Cardiac fibroblast (primary cell): Measurements from ENCODE around the gene GPC6.
A peak's percentile ranks its signal among the peaks of the same experiment; 100 is the strongest.
"Not testable (repeated sequence)": the region's sequence is repeated elsewhere in the genome, so short reads cannot be mapped to it uniquely, and the experiment has no call there.

Experiments
- DNase-seq, 2 donors: peaks; one replicate each; pipeline versions ENCODE4 v3.0.0 to v3.0.0-alpha.2; 2010; ENCODE audit warnings: low read depth in 2 of 2
- H3K4me3 ChIP-seq, 2 donors: replicated peaks in 1 of 2; 1 replicate in 1 of 2; 2 replicates in 1 of 2; pipeline ENCODE4 v1.5.1; 2011; ENCODE audit warnings: low read depth in 2 of 2, low read length in 2 of 2, mild to moderate bottlenecking in 2 of 2, moderate library complexity in 1 of 2
- CTCF ChIP-seq: IDR thresholded peaks from one replicate; pipeline ENCODE4 v1.5.1; 2011; ENCODE audit warnings: low read depth, mild to moderate bottlenecking, low read length, inconsistent platforms

Gene GPC6

GRCh38 chr13:93476175-93476574 lies 249.6 kb downstream of the GPC6 start:
- no peak for TF ChIP-seq CTCF
- peak; percentile 25 to 70 for DNase-seq
- H3K4me3 ChIP-seq = no peak overlapping the region

DNA sequence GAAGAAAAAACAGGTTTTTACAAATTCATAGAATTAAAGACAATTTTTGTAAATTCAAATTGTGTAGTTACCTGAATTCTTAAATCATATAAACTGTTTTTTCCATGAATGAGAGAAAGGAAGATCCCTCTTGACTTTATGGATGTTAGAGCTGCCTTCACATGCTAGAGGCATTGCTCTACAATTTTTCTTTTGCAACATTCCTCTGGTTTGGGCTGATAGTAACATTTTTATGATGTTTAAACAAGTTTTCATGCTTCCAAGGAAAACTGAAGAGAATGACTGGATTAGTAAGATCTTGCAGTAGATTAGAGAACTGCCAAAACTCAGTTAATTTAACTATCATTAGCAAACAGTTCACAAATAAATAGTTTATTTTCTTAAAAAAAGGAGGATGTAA lies 250.6 kb downstream of the GPC6 start:
- no peak overlapping the region for H3K4me3 ChIP-seq
- DNase-seq = no peak
- no peak for TF ChIP-seq CTCF

GRCh38 chr13:93480553-93481106 lies 254.0 kb downstream of the GPC6 start:
- peak in 1 of 2 donors; percentile 7 for DNase-seq
- TF ChIP-seq CTCF = no peak
- no peak overlapping the region for H3K4me3 ChIP-seq

DNA sequence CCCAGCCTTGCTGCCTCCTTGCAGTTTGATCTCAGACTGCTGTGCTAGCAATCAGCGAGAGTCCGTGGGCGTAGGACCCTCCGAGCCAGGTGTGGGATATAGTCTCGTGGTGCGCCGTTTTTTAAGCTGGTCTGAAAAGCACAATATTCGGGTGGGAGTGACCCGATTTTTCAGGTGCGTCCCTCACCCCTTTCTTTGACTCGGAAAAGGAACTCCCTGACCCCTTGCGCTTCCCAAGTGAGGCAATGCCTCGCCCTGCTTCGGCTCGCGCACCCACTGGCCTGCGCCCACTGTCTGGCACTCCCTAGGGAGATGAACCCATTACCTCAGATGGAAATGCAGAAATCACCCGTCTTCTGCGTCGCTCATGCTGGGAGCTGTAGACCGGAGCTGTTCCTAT lies 269.5 kb downstream of the GPC6 start:
- not testable (repeated sequence) for H3K4me3 ChIP-seq, DNase-seq

GRCh38 chr13:93496985-93497673 lies 270.5 kb downstream of the GPC6 start:
- no peak overlapping the region for H3K4me3 ChIP-seq
- peak in 1 of 2 donors; percentile 26 for DNase-seq
- TF ChIP-seq CTCF = no peak

GRCh38 chr13:93499991-93500390 lies 273.4 kb downstream of the GPC6 start:
- DNase-seq = peak in 1 of 2 donors; percentile 20
- H3K4me3 ChIP-seq = no peak overlapping the region
- no peak for TF ChIP-seq CTCF

GRCh38 chr13:93502071-93502470 lies 275.5 kb downstream of the GPC6 start:
- DNase-seq = no peak
- no peak for TF ChIP-seq CTCF
- H3K4me3 ChIP-seq = no peak overlapping the region
